Islet of Langerhans (tissue), 1 donor: ENCODE results near the gene DOCK4.
"Not testable (repeated sequence)": the region's sequence is repeated elsewhere in the genome, so short reads cannot be mapped to it uniquely, and the experiment has no call there.

Experiments
- FAIRE-seq: peaks from one replicate; lab custom pipeline; 2011; peaks lifted over from hg19 to GRCh38; lab: Jason Lieb, UNC

The DOCK4 gene

GRCh38 chr7:112130729-112131410 is 75.3 kb downstream of the DOCK4 start:
- peak; percentile 81 for FAIRE-seq

- no peak for FAIRE-seq
Measured at GRCh38 chr7:112129655-112130323, 76.4 kb downstream of the DOCK4 start.

- FAIRE-seq: not testable (repeated sequence)
Measured at GRCh38 chr7:112128461-112129425, 77.5 kb downstream of the DOCK4 start.

- FAIRE-seq: not testable (repeated sequence)
Measured at GRCh38 chr7:112128041-112128440, 78.2 kb downstream of the DOCK4 start.

GRCh38 chr7:112125250-112125649 is 80.9 kb downstream of the DOCK4 start:
- FAIRE-seq: no peak

- FAIRE-seq: no peak
Measured at GRCh38 chr7:112124061-112124766, 82.0 kb downstream of the DOCK4 start.

GRCh38 chr7:112122798-112123197 is 83.4 kb downstream of the DOCK4 start:
- no peak for FAIRE-seq

GRCh38 chr7:112122144-112122543 is 84.1 kb downstream of the DOCK4 start:
- FAIRE-seq: peak; percentile 38

- FAIRE-seq: no peak
Measured at GRCh38 chr7:112121318-112121717, 84.9 kb downstream of the DOCK4 start.

GRCh38 chr7:112120696-112121217 is 85.4 kb downstream of the DOCK4 start:
- no peak for FAIRE-seq

- no peak for FAIRE-seq
Measured at GRCh38 chr7:112118581-112119566, 87.3 kb downstream of the DOCK4 start.

GRCh38 chr7:112116894-112117293 is 89.3 kb downstream of the DOCK4 start:
- no peak for FAIRE-seq

- FAIRE-seq: no peak
Measured at GRCh38 chr7:112116358-112116757, 89.8 kb downstream of the DOCK4 start.

- no peak for FAIRE-seq
Measured at GRCh38 chr7:112115880-112116279, 90.3 kb downstream of the DOCK4 start.

GRCh38 chr7:112113913-112114575 is 92.2 kb downstream of the DOCK4 start:
- FAIRE-seq: no peak

- no peak for FAIRE-seq
Measured at GRCh38 chr7:112112822-112113255, 93.4 kb downstream of the DOCK4 start.

GRCh38 chr7:112110651-112111050 is 95.5 kb downstream of the DOCK4 start:
- FAIRE-seq: no peak

GRCh38 chr7:112110175-112110574 is 96.0 kb downstream of the DOCK4 start:
- FAIRE-seq: no peak

- no peak for FAIRE-seq
Measured at GRCh38 chr7:112108981-112109380, 97.2 kb downstream of the DOCK4 start.
